WERI-Rb-1 (cell line): ENCODE measurements around the gene ACRBP.

Experiments
- DNase-seq: peaks from one replicate; pipeline ENCODE4 v3.0.0-alpha.2; 2020
- H3K27ac ChIP-seq: fragments of 250-450 bp; sonication (Bioruptor Pico); 2 replicates; pipeline ENCODE4 v1.5.1; 2020; ENCODE audit warnings: mild to moderate bottlenecking, moderate library complexity
- H3K27me3 ChIP-seq: fragments of 250-450 bp; sonication (Bioruptor Pico); 2 replicates; pipeline ENCODE4 v1.5.1; 2021; ENCODE audit warnings: mild to moderate bottlenecking, low read depth, moderate library complexity; ENCODE audit not compliant: insufficient read depth, severe bottlenecking
- H3K36me3 ChIP-seq: fragments of 250-450 bp; sonication (Bioruptor Pico); 2 replicates; pipeline ENCODE4 v1.5.1; 2020; ENCODE audit warnings: mild to moderate bottlenecking, moderate library complexity
- H3K4me3 ChIP-seq: 2 replicates; pipeline ENCODE4 v1.5.1; 2011; ENCODE audit warnings: low read depth, mild to moderate bottlenecking, control low read depth, low read length
- H3K9me3 ChIP-seq: fragments of 250-450 bp; sonication (Bioruptor Pico); 2 replicates; pipeline ENCODE4 v1.5.1; 2021; ENCODE audit warnings: mild to moderate bottlenecking, moderate library complexity; ENCODE audit not compliant: severe bottlenecking
- CTCF ChIP-seq: IDR thresholded peaks from 2 replicates; pipeline ENCODE4 v1.5.1; 2011; ENCODE audit warnings: low read depth, mild to moderate bottlenecking, control low read depth, inconsistent platforms, low read length

ACRBP gene

GRCh38 chr12:6640497-6640896, 6.7 kb downstream of the ACRBP start:
- Histone ChIP-seq H3K4me3 (no peak overlapping the region), H3K9me3 (no peaks in the 10 kb centered on the region), H3K27me3 (no peaks in the 10 kb centered on the region), H3K36me3 (no peaks in the 10 kb centered on the region), H3K27ac (no peak overlapping the region)
- TF ChIP-seq CTCF = no peak
- DNase-seq = no peak

GRCh38 chr12:6639151-6639801, 8.0 kb downstream of the ACRBP start:
- no peak overlapping the region for H3K27ac ChIP-seq
- H3K27me3 ChIP-seq = no peaks in the 10 kb centered on the region
- no peak overlapping the region for H3K4me3 ChIP-seq
- DNase-seq = no peak
- no peak for TF ChIP-seq CTCF
- H3K36me3 ChIP-seq = no peaks in the 10 kb centered on the region
- no peaks in the 10 kb centered on the region for H3K9me3 ChIP-seq

GRCh38 chr12:6638305-6638704, 8.9 kb downstream of the ACRBP start:
- TF ChIP-seq CTCF = no peak
- no peak for DNase-seq

GRCh38 chr12:6635856-6636531, 11.2 kb downstream of the ACRBP start, which contains the start of gene LPAR5:
LPAR5 (minus strand) TSS chr12:6635959; CDS start chr12:6621248, 14,711 bp downstream.
- Histone ChIP-seq H3K27me3 (no peaks in the 10 kb centered on the region), H3K9me3 (no peaks in the 10 kb centered on the region), H3K4me3 (no peak within 1 kb of the TSS), H3K27ac (no peak within 1 kb of the TSS), H3K36me3 (no peaks in the 10 kb centered on the region)
- DNase-seq = no peak
- no peak for TF ChIP-seq CTCF

More at GRCh38 chr12:6638305-6638704, 8.9 kb downstream of the ACRBP start:
- Histone ChIP-seq H3K27me3 (no peaks in the 10 kb centered on the region), H3K36me3 (no peaks in the 10 kb centered on the region), H3K9me3 (no peaks in the 10 kb centered on the region), H3K4me3 (no peak overlapping the region), H3K27ac (no peak overlapping the region)

GRCh38 chr12:6635375-6635855, 11.8 kb downstream of the ACRBP start:
- Histone ChIP-seq H3K27ac (no peak overlapping the region), H3K9me3 (no peaks in the 10 kb centered on the region), H3K36me3 (no peaks in the 10 kb centered on the region), H3K27me3 (no peaks in the 10 kb centered on the region), H3K4me3 (no peak overlapping the region)
- no peak for TF ChIP-seq CTCF
- DNase-seq = no peak
